HG02840 (cell line): ENCODE data around the gene WDR75.

ENCODE experiments used
- ATAC-seq: cut with Tn5 transposase; IDR thresholded peaks from one replicate; pipeline ENCODE4 v1.9.1; 2021; ENCODE audit warnings: mild to moderate bottlenecking, moderate library complexity, moderate number of reproducible peaks; ENCODE audit not compliant: unreplicated experiment, low FRiP score

WDR75 gene

DNA sequence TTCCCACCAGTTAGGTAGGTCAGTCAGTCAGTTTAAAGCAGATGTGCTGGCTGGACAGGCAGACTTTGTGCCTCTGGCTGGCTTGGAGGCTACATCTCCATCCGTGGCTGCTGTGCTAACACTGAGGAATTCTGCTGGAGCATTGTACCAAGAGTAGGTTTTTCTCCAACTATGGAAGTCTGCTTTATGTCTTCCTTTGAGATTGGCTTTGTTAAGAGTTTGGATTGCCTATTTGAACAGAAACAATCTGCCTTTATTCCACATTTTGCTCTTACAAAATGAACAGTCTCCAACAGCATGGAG is 46.7 kb downstream of the WDR75 start:
- ATAC-seq: no peak

DNA sequence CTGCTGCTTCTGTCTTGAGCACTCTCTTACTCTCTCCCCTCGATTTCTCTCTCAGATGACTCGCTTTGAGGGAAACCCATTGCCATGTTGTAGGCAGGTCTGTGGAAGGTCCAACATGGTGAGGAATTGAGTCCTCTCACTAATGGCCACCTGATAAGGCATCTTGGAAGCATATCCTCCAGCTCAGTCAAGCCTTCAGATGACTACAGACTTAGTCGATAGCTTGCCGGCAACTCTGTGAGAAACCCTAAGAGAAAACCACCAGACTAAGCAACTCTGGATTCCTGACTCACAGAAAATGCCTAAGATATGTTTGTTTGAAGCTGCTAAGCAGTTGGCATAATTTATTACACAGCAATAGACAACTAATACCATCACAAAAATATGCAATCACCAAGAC is 51.2 kb downstream of the WDR75 start:
- no peak for ATAC-seq

- no peak for ATAC-seq
Measured at GRCh38 chr2:189498205-189498604, 56.9 kb downstream of the WDR75 start.

GRCh38 chr2:189499137-189499536 is 57.9 kb downstream of the WDR75 start:
- ATAC-seq: no peak

DNA sequence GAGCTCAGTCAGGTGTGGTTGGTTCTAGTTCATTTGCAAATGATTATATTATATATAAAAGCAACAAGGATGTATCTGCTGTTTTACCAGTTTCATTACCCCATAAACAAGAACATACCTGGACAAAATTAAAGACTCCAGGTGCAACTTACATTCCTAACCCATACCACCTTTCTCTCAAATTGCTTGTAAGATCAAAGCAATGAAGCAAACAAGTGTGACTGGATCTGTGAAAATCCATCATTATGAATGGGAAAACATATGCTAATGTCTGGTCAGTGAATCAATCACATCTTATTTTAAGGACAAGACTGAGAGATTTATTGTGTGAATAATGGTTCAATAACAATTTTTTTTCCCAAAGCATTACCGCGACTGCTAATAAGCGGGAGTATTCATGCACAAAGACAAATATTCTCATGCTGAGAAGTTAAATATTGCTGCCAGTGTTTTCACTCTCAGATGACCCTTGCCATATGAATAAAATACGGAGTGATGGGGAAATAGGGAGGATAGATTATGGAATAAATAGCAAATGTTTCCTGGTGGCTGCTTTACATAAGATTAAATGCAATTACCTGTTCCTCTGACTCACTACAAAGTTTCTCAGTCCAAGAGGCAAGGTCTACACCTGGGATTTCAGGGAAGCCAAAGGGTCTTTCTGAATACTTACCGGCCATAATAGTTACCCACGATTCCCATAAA is 59.3 kb downstream of the WDR75 start:
- no peak for ATAC-seq

DNA sequence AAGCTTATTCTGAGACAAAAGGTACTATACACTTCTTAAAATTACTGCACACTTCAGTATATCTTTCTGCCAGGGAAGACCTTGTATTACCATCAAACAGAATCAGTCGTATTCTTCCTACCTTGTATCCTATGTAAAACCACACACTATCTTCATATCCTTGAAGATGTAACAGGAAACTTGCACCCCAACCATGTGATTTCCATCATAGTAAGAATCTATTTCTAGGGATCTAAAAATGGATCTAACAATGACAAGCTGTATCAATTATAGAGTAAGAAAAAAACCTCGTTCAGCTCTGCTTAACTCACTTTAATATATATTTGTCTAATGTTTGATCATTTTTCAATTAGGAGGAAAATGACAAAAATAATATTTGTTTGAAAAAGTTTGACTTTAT is 60.2 kb downstream of the WDR75 start:
- ATAC-seq: no peak

DNA sequence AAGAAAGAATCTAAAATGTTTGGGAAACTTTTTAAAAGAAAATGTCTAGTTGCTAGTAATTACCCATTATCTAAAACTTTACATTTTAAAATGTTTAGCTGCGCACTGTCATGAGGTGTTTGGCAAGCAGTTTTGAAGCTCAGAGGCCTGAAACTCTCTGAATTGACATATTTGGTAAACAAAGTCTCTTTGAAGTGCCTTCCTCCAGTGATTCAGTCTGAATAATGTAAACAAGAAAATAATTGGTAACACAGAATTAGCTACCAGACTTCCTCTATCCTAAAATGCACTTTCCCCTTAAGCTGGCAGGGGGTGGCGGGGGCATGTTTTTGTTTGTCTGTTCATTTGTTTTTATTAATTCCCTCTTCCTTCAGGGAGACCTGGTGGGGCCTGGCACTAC is 61.4 kb downstream of the WDR75 start:
- ATAC-seq: no peak

- ATAC-seq: no peak
Measured at GRCh38 chr2:189504238-189504637, 63.0 kb downstream of the WDR75 start.

DNA sequence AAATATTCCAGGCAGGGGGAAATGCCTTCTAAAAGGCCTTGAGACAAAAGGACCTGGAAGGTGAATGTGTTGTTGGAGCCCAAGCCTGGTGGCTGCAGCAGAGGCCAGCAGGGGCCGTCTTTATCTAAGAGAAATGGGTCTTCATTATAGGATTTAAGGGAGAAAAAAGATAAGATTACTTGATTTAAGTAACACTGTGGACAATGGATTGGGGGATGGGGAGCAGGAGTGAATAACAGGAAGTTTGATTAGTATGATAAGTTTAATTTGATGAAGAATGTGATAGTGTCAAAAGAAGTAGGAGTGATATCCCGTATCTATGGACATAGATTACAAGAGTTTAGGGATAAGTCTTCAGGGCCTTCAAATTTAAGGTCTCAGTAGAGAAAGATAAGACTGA is 64.2 kb downstream of the WDR75 start:
- no peak for ATAC-seq

GRCh38 chr2:189506514-189506976 is 65.3 kb downstream of the WDR75 start:
- ATAC-seq: no peak

- no peak for ATAC-seq
Measured at GRCh38 chr2:189511210-189511959, 70.1 kb downstream of the WDR75 start.

- ATAC-seq: no peak
Measured at GRCh38 chr2:189511960-189512319, 70.7 kb downstream of the WDR75 start.

- ATAC-seq: no peak
Measured at GRCh38 chr2:189512879-189513278, 71.6 kb downstream of the WDR75 start.

DNA sequence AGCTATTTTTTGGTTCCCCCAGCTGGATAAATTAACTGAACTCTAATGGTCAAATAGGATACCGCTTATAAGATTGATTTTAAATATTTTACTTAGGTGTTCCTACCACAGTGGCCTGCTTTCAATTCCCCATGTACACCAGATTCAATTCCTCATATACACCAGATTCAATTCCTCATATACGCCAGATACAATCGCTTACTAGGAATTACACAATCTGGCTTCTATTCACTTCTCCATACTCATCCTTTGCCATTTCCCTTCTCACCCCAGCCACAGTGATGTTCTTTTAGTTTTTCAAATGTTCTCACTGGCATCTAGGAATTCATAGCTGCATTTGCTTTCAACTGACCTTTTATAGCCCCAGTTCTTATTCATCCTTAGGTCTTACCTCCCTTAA is 72.8 kb downstream of the WDR75 start:
- no peak for ATAC-seq

GRCh38 chr2:189515264-189515663 is 74.0 kb downstream of the WDR75 start:
- ATAC-seq: no peak

GRCh38 chr2:189516546-189516945 is 75.3 kb downstream of the WDR75 start:
- ATAC-seq: no peak

DNA sequence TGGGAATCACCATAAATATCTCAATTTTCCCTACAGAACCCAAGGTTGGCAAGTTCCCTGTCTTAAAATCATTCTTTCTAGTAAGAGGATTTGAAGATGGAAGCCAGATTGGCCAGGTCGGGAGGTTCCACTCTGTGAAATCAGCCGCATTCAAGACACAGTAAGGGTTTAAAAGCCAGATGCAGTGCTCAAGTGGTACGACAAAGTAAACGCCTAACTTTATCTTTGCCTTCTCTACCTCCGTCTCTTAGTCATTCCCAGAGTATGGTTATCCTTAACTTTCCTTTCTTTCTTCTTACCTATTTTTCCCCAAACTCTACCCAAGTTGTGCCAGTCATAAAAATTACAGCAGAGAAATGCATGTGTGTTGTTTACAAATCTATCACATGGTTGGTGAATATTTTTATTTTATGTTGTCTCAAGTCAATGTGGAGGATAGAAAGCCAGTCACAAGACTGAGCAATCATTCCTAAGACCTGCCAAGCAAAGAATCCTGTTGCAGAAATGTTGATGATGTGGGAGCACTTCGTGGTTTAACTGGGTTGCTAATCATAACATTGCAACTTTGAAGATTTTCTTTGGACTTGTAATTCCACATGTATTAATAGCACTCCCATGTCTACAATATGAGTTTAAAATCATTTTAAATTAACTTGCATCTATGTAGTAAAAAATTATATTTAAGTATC is 76.7 kb downstream of the WDR75 start:
- ATAC-seq: no peak

DNA sequence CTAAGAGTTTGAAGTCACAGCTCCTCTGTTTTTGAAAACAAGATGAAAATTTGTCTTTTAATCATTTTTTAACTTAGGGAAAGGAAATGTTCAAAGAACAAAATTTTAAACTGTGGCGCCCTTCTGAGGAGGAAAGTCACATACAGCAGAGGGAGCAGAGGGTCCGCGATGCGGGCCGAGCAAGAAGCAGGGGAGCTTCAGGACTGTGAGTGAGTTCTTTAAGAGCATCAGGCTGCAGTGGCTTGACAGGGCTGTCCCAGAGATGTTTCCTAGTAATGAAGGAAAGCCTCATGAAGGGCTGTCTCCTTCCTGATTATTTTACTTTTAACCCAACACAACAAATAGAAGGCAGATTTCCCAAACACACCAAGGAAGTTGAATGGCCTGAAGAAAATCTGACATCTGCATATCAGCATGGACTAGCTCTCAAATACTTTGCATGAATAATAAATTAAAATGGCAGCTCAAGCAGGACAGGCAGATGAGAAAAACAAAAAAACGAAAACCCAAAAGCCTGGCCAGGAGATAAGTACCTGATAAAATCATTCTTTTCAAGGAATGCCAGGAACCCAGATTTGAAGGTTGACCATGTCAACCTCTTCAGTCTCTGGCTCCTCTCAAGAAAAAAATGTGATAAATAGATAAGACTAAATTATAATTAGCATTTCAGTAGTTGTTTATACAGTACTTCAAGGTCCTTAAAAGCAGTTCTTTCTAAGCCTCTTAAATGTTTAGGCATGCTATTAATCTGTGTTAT is 78.5 kb downstream of the WDR75 start:
- ATAC-seq: no peak

DNA sequence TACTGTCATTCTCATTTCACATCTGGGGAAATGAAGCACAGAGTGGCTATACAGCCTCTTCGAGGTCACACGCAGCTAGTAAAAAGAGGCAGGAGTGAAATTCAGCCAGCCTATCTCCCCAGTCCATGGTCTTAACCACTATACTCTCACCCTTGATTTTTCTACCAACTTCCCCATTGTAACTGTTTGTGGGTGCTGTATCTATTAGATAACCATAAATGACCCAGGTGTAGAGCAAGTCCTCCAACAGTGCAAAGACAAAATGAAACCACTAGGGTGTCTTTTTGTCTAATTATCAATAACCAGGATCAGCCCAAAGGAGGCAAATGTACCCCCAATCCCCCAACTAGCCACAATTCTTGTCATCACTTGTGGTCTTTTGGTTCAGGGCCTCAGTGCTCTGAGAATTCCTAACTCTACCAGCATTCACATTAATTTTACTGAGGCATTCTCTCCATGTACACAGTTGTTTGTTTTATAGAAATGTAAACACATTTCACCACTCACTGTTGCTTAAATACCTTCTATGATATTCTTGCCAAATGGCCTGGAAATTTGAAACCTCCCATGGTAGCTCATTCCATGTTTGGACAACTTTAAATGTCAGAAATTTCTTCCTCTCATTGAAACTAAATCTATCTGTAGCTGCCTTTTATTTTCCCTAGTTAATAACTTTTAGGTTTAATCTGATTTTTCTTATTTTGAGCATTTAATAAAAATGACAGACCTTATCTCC is 80.6 kb downstream of the WDR75 start:
- ATAC-seq: no peak

GRCh38 chr2:189522435-189523151 is 81.3 kb downstream of the WDR75 start:
- ATAC-seq: no peak
